GM11168 (cell line): ENCODE data around the gene ONECUT3.
"Not testable (repeated sequence)": the region's sequence is repeated elsewhere in the genome, so short reads cannot be mapped to it uniquely, and the experiment has no call there.

Experiments
- in situ Hi-C: fragments of 300-500 bp; cut with MboI; formaldehyde crosslinking; loops from one replicate; pipeline ENCODE4 v1.12.0; 2022; ENCODE audit warnings: low sequenced_read_pairs; ENCODE audit not compliant: unreplicated experiment

ONECUT3 gene

GRCh38 chr19:1752757-1753728 is at the start of gene ONECUT3:
TSS of gene ONECUT3 (plus strand) at chr19:1753506. CDS start at chr19:1753663, 157 bp downstream.
- in situ Hi-C loops: no loop called here

GRCh38 chr19:1704339-1704738 is 49.0 kb upstream of the ONECUT3 start:
- in situ Hi-C loops: no loop called here

- in situ Hi-C loops: no loop called here
These were observed 47.9 kb upstream of the ONECUT3 start for GRCh38 chr19:1705367-1705766.

- in situ Hi-C loops: not testable (repeated sequence)
These were observed 46.7 kb upstream of the ONECUT3 start for GRCh38 chr19:1706646-1707045.

- in situ Hi-C loops: no loop called here
These were observed 46.1 kb upstream of the ONECUT3 start for GRCh38 chr19:1707240-1707639.

GRCh38 chr19:1713170-1713569 is 40.1 kb upstream of the ONECUT3 start:
- in situ Hi-C loops: no loop called here

GRCh38 chr19:1715540-1715939 is 37.8 kb upstream of the ONECUT3 start:
- in situ Hi-C loops: no loop called here

GRCh38 chr19:1717200-1717969 is 35.9 kb upstream of the ONECUT3 start:
- in situ Hi-C loops: no loop called here

GRCh38 chr19:1717970-1718264 is 35.4 kb upstream of the ONECUT3 start:
- in situ Hi-C loops: no loop called here

GRCh38 chr19:1718420-1719291 is 34.6 kb upstream of the ONECUT3 start:
- in situ Hi-C loops: no loop called here

GRCh38 chr19:1719519-1719918 is 33.8 kb upstream of the ONECUT3 start:
- in situ Hi-C loops: no loop called here

- in situ Hi-C loops: no loop called here
These were observed 33.1 kb upstream of the ONECUT3 start for GRCh38 chr19:1720237-1720636.

GRCh38 chr19:1725100-1726064 is 27.9 kb upstream of the ONECUT3 start:
- in situ Hi-C loops: no loop called here

- in situ Hi-C loops: no loop called here
These were observed 24.3 kb upstream of the ONECUT3 start for GRCh38 chr19:1728816-1729567.

- in situ Hi-C loops: no loop called here
These were observed 23.8 kb upstream of the ONECUT3 start for GRCh38 chr19:1729568-1729925.

- in situ Hi-C loops: no loop called here
These were observed 23.1 kb upstream of the ONECUT3 start for GRCh38 chr19:1730157-1730556.

- in situ Hi-C loops: no loop called here
These were observed 18.9 kb upstream of the ONECUT3 start for GRCh38 chr19:1734321-1734966.

- in situ Hi-C loops: no loop called here
These were observed 17.0 kb upstream of the ONECUT3 start for GRCh38 chr19:1736280-1736679.
